IMR-90 (cell line): ENCODE results near the gene NFIA. TPM values are rescaled to one million over a fixed set of nuclear protein-coding genes. Genes with fewer than 3 reads are reported as not detected.

ENCODE experiments used
- ATAC-seq: fragments of 200-7000 bp; cut with Tn5 transposase; 2 replicates; pipeline ENCODE4 v1.9.1; 2020; ENCODE audit warnings: low read depth, mild to moderate bottlenecking, moderate library complexity
- BruUV-seq: library from RNA; stranded (reverse); fragments of 400-500 nt; replicated peaks from 2 replicates; lab custom pipeline; 2021; lab: Mats Ljungman, UMichigan
- CTCF ChIA-PET: fragments of 300-600 bp; formaldehyde crosslinking; extraction: SDS; loops from one replicate; lab custom pipeline; 2021; ENCODE audit warnings: antibody characterized with exemption; lab: Yijun Ruan, JAX
- POLR2A ChIA-PET: fragments of 300-600 bp; sonication (Branson Sonifier 250); formaldehyde crosslinking; loops from one replicate; lab custom pipeline; 2022; ENCODE audit warnings: antibody characterized with exemption; ENCODE audit not compliant: unreplicated experiment; lab: Charles Lee
- DNase-seq: peaks from one replicate; pipeline ENCODE4 v3.0.0; 2013
- H2AFZ ChIP-seq: replicated peaks from 2 replicates; pipeline ENCODE3; 2013; ENCODE audit warnings: low read length, mild to moderate bottlenecking; ENCODE audit not compliant: poor library complexity
- H2AK5ac ChIP-seq: 2 replicates; pipeline ENCODE4 v1.6.1; 2013; ENCODE audit warnings: low read depth, low read length, inconsistent platforms
- H2AK9ac ChIP-seq: replicated peaks from 2 replicates; pipeline ENCODE3; 2013; ENCODE audit warnings: mild to moderate bottlenecking, low read depth, low read length, moderate library complexity; ENCODE audit not compliant: poor library complexity
- H2BK120ac ChIP-seq: 2 replicates; pipeline ENCODE4 v1.6.1; 2013; ENCODE audit warnings: low read depth, low read length, inconsistent platforms
- H2BK15ac ChIP-seq: 3 replicates; pipeline ENCODE4 v1.6.1; 2013; ENCODE audit warnings: low read depth, low read length, inconsistent platforms
- H2BK20ac ChIP-seq: 2 replicates; pipeline ENCODE4 v1.6.1; 2013; ENCODE audit warnings: low read depth, mild to moderate bottlenecking, inconsistent platforms, low read length, moderate library complexity
- H2BK5ac ChIP-seq: 2 replicates; pipeline ENCODE4 v1.6.1; 2013; ENCODE audit warnings: mild to moderate bottlenecking, low read depth, low read length, inconsistent platforms; ENCODE audit not compliant: poor library complexity, severe bottlenecking
- H3K14ac ChIP-seq: replicated peaks from 2 replicates; pipeline ENCODE4 v1.6.1; 2013; ENCODE audit warnings: low read depth, low read length, inconsistent platforms
- H3K18ac ChIP-seq: 2 replicates; pipeline ENCODE4 v1.6.1; 2013; ENCODE audit warnings: low read depth, low read length, control low read depth
- H3K23ac ChIP-seq: 2 replicates; pipeline ENCODE4 v1.6.1; 2013; ENCODE audit warnings: low read depth, low read length, inconsistent platforms
- H3K27ac ChIP-seq: 2 replicates; pipeline ENCODE4 v1.5.1; 2013; ENCODE audit warnings: mild to moderate bottlenecking, control low read depth, low read length; ENCODE audit not compliant: insufficient read depth
- H3K27me3 ChIP-seq: 2 replicates; pipeline ENCODE4 v1.6.1; 2013; ENCODE audit warnings: low read length; ENCODE audit not compliant: control insufficient read depth, insufficient read depth
- H3K36me3 ChIP-seq: 2 replicates; pipeline ENCODE4 v1.6.1; 2013; ENCODE audit warnings: low read length, mixed read lengths; ENCODE audit not compliant: control insufficient read depth, insufficient read depth
- H3K4ac ChIP-seq: 2 replicates; pipeline ENCODE4 v1.6.1; 2013; ENCODE audit warnings: low read depth, low read length, inconsistent platforms
- H3K4me1 ChIP-seq: 2 replicates; pipeline ENCODE4 v1.6.1; 2013; ENCODE audit warnings: low read length, mixed read lengths; ENCODE audit not compliant: control insufficient read depth, insufficient read depth
- H3K4me2 ChIP-seq: 2 replicates; pipeline ENCODE4 v1.6.1; 2013; ENCODE audit warnings: low read depth, mild to moderate bottlenecking, control low read depth, low read length, moderate library complexity
- H3K4me3 ChIP-seq: 2 replicates; pipeline ENCODE4 v1.5.1; 2013; ENCODE audit warnings: low read depth, mild to moderate bottlenecking, control low read depth, low read length, moderate library complexity; ENCODE audit not compliant: insufficient read depth
- H3K56ac ChIP-seq: 2 replicates; pipeline ENCODE4 v1.6.1; 2013; ENCODE audit warnings: low read length, inconsistent platforms; ENCODE audit not compliant: insufficient read depth; ENCODE audit errors: extremely low read depth
- H3K79me1 ChIP-seq, 2 experiments: 2 replicates each; pipeline ENCODE4 v1.6.1; 2013; ENCODE audit warnings: low read length in 2 of 2, inconsistent platforms in 1 of 2, low read depth in 1 of 2
- H3K9ac ChIP-seq: 2 replicates; pipeline ENCODE4 v1.6.1; 2013; ENCODE audit warnings: low read depth, low read length, control low read depth
- H3K9me1 ChIP-seq: 2 replicates; pipeline ENCODE4 v1.6.1; 2013; ENCODE audit warnings: low read length, inconsistent platforms; ENCODE audit not compliant: insufficient read depth
- H3K9me3 ChIP-seq: 2 replicates; pipeline ENCODE4 v1.6.1; 2013; ENCODE audit warnings: low read length; ENCODE audit not compliant: control insufficient read depth, insufficient read depth
- H4K20me1 ChIP-seq: 2 replicates; pipeline ENCODE4 v1.6.1; 2013; ENCODE audit warnings: low read length, inconsistent platforms; ENCODE audit not compliant: insufficient read depth
- H4K5ac ChIP-seq: 2 replicates; pipeline ENCODE4 v1.6.1; 2013; ENCODE audit warnings: mild to moderate bottlenecking, low read depth, low read length, control low read depth
- H4K8ac ChIP-seq, 2 experiments: 2 replicates each; pipeline ENCODE4 v1.6.1; 2013; ENCODE audit warnings: low read depth in 2 of 2, low read length in 2 of 2, control low read depth in 1 of 2, inconsistent platforms in 1 of 2
- H4K91ac ChIP-seq: 2 replicates; pipeline ENCODE4 v1.6.1; 2013; ENCODE audit warnings: low read depth, low read length, inconsistent platforms; ENCODE audit not compliant: insufficient read depth
- CEBPB ChIP-seq: IDR thresholded peaks from 2 replicates; pipeline ENCODE4 v1.6.1; 2012; ENCODE audit warnings: low read depth, low read length, improper control_type of control experiment
- FOS ChIP-seq: fragments of 150-350 bp; IDR thresholded peaks from 2 replicates; pipeline ENCODE4 v1.6.1; 2016; ENCODE audit warnings: low read depth, low read length
- dilution Hi-C: fragments of 300-500 bp; cut with HindIII; formaldehyde crosslinking; loops from one replicate; pipeline ENCODE4 v1.14.3; 2018; ENCODE audit warnings: low sequenced_read_pairs; ENCODE audit not compliant: unreplicated experiment
- in situ Hi-C: fragments of 300-500 bp; cut with MboI; formaldehyde crosslinking; loops from 3 replicates; pipeline ENCODE4 v1.14.3; 2019; ENCODE audit warnings: low sequenced_read_pairs, inconsistent platforms, mixed read lengths
- intact Hi-C: fragments of 100-400 bp; cut with micrococcal nuclease; formaldehyde crosslinking; loops from 2 replicates; pipeline ENCODE4 v1.10.0; 2022
- polyA plus RNA-seq, 3 experiments: library from polyadenylated mRNA; depleted of rRNA; stranded (reverse); fragments of >200 nt; gene quantifications; 2 replicates each; pipeline ENCODE4 v1.2.3, GENCODE V29; 2012; ENCODE audit warnings: low replicate concordance in 1 of 3
- total RNA-seq: library from RNA; depleted of rRNA; stranded (reverse); fragments of >200 nt; gene quantifications from 2 replicates; pipeline ENCODE4 v1.2.3, GENCODE V29; 2012

The NFIA gene
- total and polyA plus RNA-seq, 2 of the 4 experiments (the other 2 are of a cell fraction), result 1.6 to 2.2 TPM

- Histone ChIP-seq H3K4me1 (peaks cover 6% of the 10 kb centered on the region; the same call in 1 of the 2 replicates), H2BK15ac (no peak overlapping the region), H3K4me3 (no peak overlapping the region), H4K5ac (no peak overlapping the region), H4K91ac (no peak overlapping the region), H3K18ac (no peak overlapping the region), H3K27me3 (no peaks in the 10 kb centered on the region; the same call in 1 of the 2 replicates), H4K20me1 (no peaks in the 10 kb centered on the region), H3K23ac (no peak overlapping the region), H2BK5ac (no peak overlapping the region), H2AK5ac (no peak overlapping the region), H3K9ac (no peak overlapping the region), H4K8ac (no peak overlapping the region), H3K9me3 (no peaks in the 10 kb centered on the region), H3K79me1 (no peaks in the 10 kb centered on the region), H3K4ac (no peak overlapping the region), H3K14ac (no peak overlapping the region), H3K4me2 (no peak overlapping the region), H3K56ac (no peak overlapping the region), H2AK9ac (no peak overlapping the region), H3K36me3 (no peaks in the 10 kb centered on the region), H3K9me1 (no peaks in the 10 kb centered on the region), H2BK120ac (no peak overlapping the region), H3K27ac (no peak overlapping the region), H2BK20ac (no peak overlapping the region), H2AFZ (no peak overlapping the region)
- in situ Hi-C loops (no loop called here), intact Hi-C loops (no loop called here), dilution Hi-C loops (no loop called here)
- DNase-seq (no peak), ATAC-seq (0 out of 2 replicates have a peak, but pooled peaks have one; percentile 13)
- POLR2A ChIA-PET, result no interaction called here
- BruUV-seq, result no TSS peak
- CTCF ChIA-PET, result no interaction called here
- no peak for TF ChIP-seq FOS
- TF ChIP-seq CEBPB, result no peak
Observed at GRCh38 chr1:61152469-61153105, 70.2 kb downstream of the NFIA start.
